IMR-90 (cell line): ENCODE measurements around the gene KYAT1. TPM values are rescaled to one million over a fixed set of nuclear protein-coding genes. Genes with fewer than 3 reads are reported as not detected.
A peak's percentile ranks its signal among the peaks of the same experiment; 100 is the strongest.

Source experiments
- ATAC-seq: fragments of 200-7000 bp; cut with Tn5 transposase; 2 replicates; pipeline ENCODE4 v1.9.1; 2020; ENCODE audit warnings: low read depth, mild to moderate bottlenecking, moderate library complexity
- BruUV-seq: library from RNA; stranded (reverse); fragments of 400-500 nt; replicated peaks from 2 replicates; lab custom pipeline; 2021; lab: Mats Ljungman, UMichigan
- CTCF ChIA-PET: fragments of 300-600 bp; formaldehyde crosslinking; extraction: SDS; loops from one replicate; lab custom pipeline; 2021; ENCODE audit warnings: antibody characterized with exemption; lab: Yijun Ruan, JAX
- POLR2A ChIA-PET: fragments of 300-600 bp; sonication (Branson Sonifier 250); formaldehyde crosslinking; loops from one replicate; lab custom pipeline; 2022; ENCODE audit warnings: antibody characterized with exemption; ENCODE audit not compliant: unreplicated experiment; lab: Charles Lee
- DNase-seq: peaks from one replicate; pipeline ENCODE4 v3.0.0; 2013
- H2AFZ ChIP-seq: replicated peaks from 2 replicates; pipeline ENCODE3; 2013; ENCODE audit warnings: low read length, mild to moderate bottlenecking; ENCODE audit not compliant: poor library complexity
- H2AK5ac ChIP-seq: 2 replicates; pipeline ENCODE4 v1.6.1; 2013; ENCODE audit warnings: low read depth, low read length, inconsistent platforms
- H2AK9ac ChIP-seq: replicated peaks from 2 replicates; pipeline ENCODE3; 2013; ENCODE audit warnings: mild to moderate bottlenecking, low read depth, low read length, moderate library complexity; ENCODE audit not compliant: poor library complexity
- H2BK120ac ChIP-seq: 2 replicates; pipeline ENCODE4 v1.6.1; 2013; ENCODE audit warnings: low read depth, low read length, inconsistent platforms
- H2BK15ac ChIP-seq: 3 replicates; pipeline ENCODE4 v1.6.1; 2013; ENCODE audit warnings: low read depth, low read length, inconsistent platforms
- H2BK20ac ChIP-seq: 2 replicates; pipeline ENCODE4 v1.6.1; 2013; ENCODE audit warnings: low read depth, mild to moderate bottlenecking, inconsistent platforms, low read length, moderate library complexity
- H2BK5ac ChIP-seq: 2 replicates; pipeline ENCODE4 v1.6.1; 2013; ENCODE audit warnings: mild to moderate bottlenecking, low read depth, low read length, inconsistent platforms; ENCODE audit not compliant: poor library complexity, severe bottlenecking
- H3K14ac ChIP-seq: replicated peaks from 2 replicates; pipeline ENCODE4 v1.6.1; 2013; ENCODE audit warnings: low read depth, low read length, inconsistent platforms
- H3K18ac ChIP-seq: 2 replicates; pipeline ENCODE4 v1.6.1; 2013; ENCODE audit warnings: low read depth, low read length, control low read depth
- H3K23ac ChIP-seq: 2 replicates; pipeline ENCODE4 v1.6.1; 2013; ENCODE audit warnings: low read depth, low read length, inconsistent platforms
- H3K27ac ChIP-seq: 2 replicates; pipeline ENCODE4 v1.5.1; 2013; ENCODE audit warnings: mild to moderate bottlenecking, control low read depth, low read length; ENCODE audit not compliant: insufficient read depth
- H3K27me3 ChIP-seq: 2 replicates; pipeline ENCODE4 v1.6.1; 2013; ENCODE audit warnings: low read length; ENCODE audit not compliant: control insufficient read depth, insufficient read depth
- H3K36me3 ChIP-seq: 2 replicates; pipeline ENCODE4 v1.6.1; 2013; ENCODE audit warnings: low read length, mixed read lengths; ENCODE audit not compliant: control insufficient read depth, insufficient read depth
- H3K4ac ChIP-seq: 2 replicates; pipeline ENCODE4 v1.6.1; 2013; ENCODE audit warnings: low read depth, low read length, inconsistent platforms
- H3K4me1 ChIP-seq: 2 replicates; pipeline ENCODE4 v1.6.1; 2013; ENCODE audit warnings: low read length, mixed read lengths; ENCODE audit not compliant: control insufficient read depth, insufficient read depth
- H3K4me2 ChIP-seq: 2 replicates; pipeline ENCODE4 v1.6.1; 2013; ENCODE audit warnings: low read depth, mild to moderate bottlenecking, control low read depth, low read length, moderate library complexity
- H3K4me3 ChIP-seq: 2 replicates; pipeline ENCODE4 v1.5.1; 2013; ENCODE audit warnings: low read depth, mild to moderate bottlenecking, control low read depth, low read length, moderate library complexity; ENCODE audit not compliant: insufficient read depth
- H3K56ac ChIP-seq: 2 replicates; pipeline ENCODE4 v1.6.1; 2013; ENCODE audit warnings: low read length, inconsistent platforms; ENCODE audit not compliant: insufficient read depth; ENCODE audit errors: extremely low read depth
- H3K79me1 ChIP-seq, 2 experiments: 2 replicates each; pipeline ENCODE4 v1.6.1; 2013; ENCODE audit warnings: low read length in 2 of 2, inconsistent platforms in 1 of 2, low read depth in 1 of 2
- H3K9ac ChIP-seq: 2 replicates; pipeline ENCODE4 v1.6.1; 2013; ENCODE audit warnings: low read depth, low read length, control low read depth
- H3K9me1 ChIP-seq: 2 replicates; pipeline ENCODE4 v1.6.1; 2013; ENCODE audit warnings: low read length, inconsistent platforms; ENCODE audit not compliant: insufficient read depth
- H3K9me3 ChIP-seq: 2 replicates; pipeline ENCODE4 v1.6.1; 2013; ENCODE audit warnings: low read length; ENCODE audit not compliant: control insufficient read depth, insufficient read depth
- H4K20me1 ChIP-seq: 2 replicates; pipeline ENCODE4 v1.6.1; 2013; ENCODE audit warnings: low read length, inconsistent platforms; ENCODE audit not compliant: insufficient read depth
- H4K5ac ChIP-seq: 2 replicates; pipeline ENCODE4 v1.6.1; 2013; ENCODE audit warnings: mild to moderate bottlenecking, low read depth, low read length, control low read depth
- H4K8ac ChIP-seq, 2 experiments: 2 replicates each; pipeline ENCODE4 v1.6.1; 2013; ENCODE audit warnings: low read depth in 2 of 2, low read length in 2 of 2, control low read depth in 1 of 2, inconsistent platforms in 1 of 2
- H4K91ac ChIP-seq: 2 replicates; pipeline ENCODE4 v1.6.1; 2013; ENCODE audit warnings: low read depth, low read length, inconsistent platforms; ENCODE audit not compliant: insufficient read depth
- BHLHE40 ChIP-seq: fragments of 150-350 bp; IDR thresholded peaks from 2 replicates; pipeline ENCODE4 v1.6.1; 2016; ENCODE audit warnings: mild to moderate bottlenecking, low read depth, low read length
- CEBPB ChIP-seq: IDR thresholded peaks from 2 replicates; pipeline ENCODE4 v1.6.1; 2012; ENCODE audit warnings: low read depth, low read length, improper control_type of control experiment
- CHD1 ChIP-seq: IDR thresholded peaks from 2 replicates; pipeline ENCODE4 v1.6.1; 2012; ENCODE audit warnings: low read depth, low read length, improper control_type of control experiment
- CTCF ChIP-seq: conservative IDR thresholded peaks from 2 replicates; pipeline ENCODE4 v1.5.1; 2012; ENCODE audit warnings: mild to moderate bottlenecking, low read depth, low read length, improper control_type of control experiment
- MAFK ChIP-seq: IDR thresholded peaks from 2 replicates; pipeline ENCODE4 v1.6.1; 2012; ENCODE audit warnings: low read depth, low read length, improper control_type of control experiment
- NFE2L2 ChIP-seq: fragments of 150-350 bp; IDR thresholded peaks from 2 replicates; pipeline ENCODE4 v1.6.1; 2016; ENCODE audit warnings: low read depth, mild to moderate bottlenecking, low read length
- POLR2A ChIP-seq: IDR thresholded peaks from 2 replicates; pipeline ENCODE4 v1.6.1; 2012; ENCODE audit warnings: mild to moderate bottlenecking, low read depth, low read length
- RCOR1 ChIP-seq: IDR thresholded peaks from 2 replicates; pipeline ENCODE4 v1.6.1; 2012; ENCODE audit warnings: mild to moderate bottlenecking, low read length, improper control_type of control experiment; ENCODE audit not compliant: insufficient replicate concordance
- SMC3 ChIP-seq: fragments of 150-350 bp; IDR thresholded peaks from 2 replicates; pipeline ENCODE4 v1.6.1; 2016; ENCODE audit warnings: low read depth, mild to moderate bottlenecking, antibody characterized with exemption, low read length, moderate library complexity
- WGBS, 2 experiments: methylation state at CpG; one replicate each; pipeline versions ENCODE4 v1.1.5 to v1.1.7; 2013; ENCODE audit warnings: missing lambda C conversion rate in 2 of 2; ENCODE audit not compliant: insufficient read length in 1 of 2; ENCODE audit errors: extremely low coverage in 2 of 2; 5-methylcytosine and 5-hydroxymethylcytosine counted together
- dilution Hi-C: fragments of 300-500 bp; cut with HindIII; formaldehyde crosslinking; loops from one replicate; pipeline ENCODE4 v1.14.3; 2018; ENCODE audit warnings: low sequenced_read_pairs; ENCODE audit not compliant: unreplicated experiment
- in situ Hi-C: fragments of 300-500 bp; cut with MboI; formaldehyde crosslinking; loops from 3 replicates; pipeline ENCODE4 v1.14.3; 2019; ENCODE audit warnings: low sequenced_read_pairs, inconsistent platforms, mixed read lengths
- intact Hi-C: fragments of 100-400 bp; cut with micrococcal nuclease; formaldehyde crosslinking; loops from 2 replicates; pipeline ENCODE4 v1.10.0; 2022
- polyA plus RNA-seq, 3 experiments: library from polyadenylated mRNA; depleted of rRNA; stranded (reverse); fragments of >200 nt; gene quantifications; 2 replicates each; pipeline ENCODE4 v1.2.3, GENCODE V29; 2012; ENCODE audit warnings: low replicate concordance in 1 of 3
- total RNA-seq: library from RNA; depleted of rRNA; stranded (reverse); fragments of >200 nt; gene quantifications from 2 replicates; pipeline ENCODE4 v1.2.3, GENCODE V29; 2012

KYAT1 gene
- total and polyA plus RNA-seq, 2 of the 4 experiments (the other 2 are of a cell fraction) = 6.8 to 9.5 TPM

- Histone ChIP-seq H3K14ac (no peak overlapping the region), H2AFZ (no peak overlapping the region), H3K23ac (peak overlapping the region; percentile 35; the same call in 1 of the 2 replicates), H2BK20ac (peak overlapping the region; percentile 14; the same call in 1 of the 2 replicates), H3K18ac (no peak overlapping the region), H3K27ac (no peak overlapping the region), H4K5ac (no peak overlapping the region), H3K9me3 (no peaks in the 10 kb centered on the region), H3K79me1 (peaks cover 18 to 78% of the 10 kb centered on the region in 2 experiments), H3K4me2 (no peak overlapping the region), H3K27me3 (no peaks in the 10 kb centered on the region), H4K8ac (peak overlapping the region in 1 of 2 experiments; percentile 11; a peak in 1 of 4 replicates), H4K20me1 (peaks cover 43% of the 10 kb centered on the region), H2BK5ac (no peak overlapping the region), H2AK5ac (0 out of 2 replicates have a peak overlapping the region, but pooled peaks have one; percentile 35), H3K4ac (no peak overlapping the region), H2BK120ac (no peak overlapping the region), H2AK9ac (no peak overlapping the region), H3K4me1 (peaks cover 20% of the 10 kb centered on the region), H3K9me1 (peaks cover 33% of the 10 kb centered on the region), H3K56ac (no peak overlapping the region), H3K4me3 (no peak overlapping the region), H3K36me3 (peaks cover 41% of the 10 kb centered on the region), H3K9ac (no peak overlapping the region), H2BK15ac (no peak overlapping the region), H4K91ac (no peak overlapping the region)
- dilution Hi-C loops = no loop called here
- TF ChIP-seq CEBPB (no peak), NFE2L2 (no peak), BHLHE40 (no peak), CTCF (no peak), MAFK (no peak), SMC3 (no peak), POLR2A (no peak), RCOR1 (no peak), CHD1 (no peak)
- WGBS, 2 experiments = 82% methylated on average over 10 of the region's 13 CpGs; no CpG with 5 or more reads in 1 of the 2 experiments
- no peak for ATAC-seq
- ChIA-PET CTCF (no interaction called here), POLR2A (no interaction called here)
- in situ Hi-C loops = no loop called here
- BruUV-seq = no TSS peak
- intact Hi-C loops = no loop called here
- peak; percentile 43 for DNase-seq
Observed at GRCh38 chr9:128886211-128886891, 4.6 kb upstream of the KYAT1 start.
